Suprapubic skin (tissue), 4 donors: Measurements from ENCODE around the gene TMEM82.

ENCODE experiments used
- CTCF ChIP-seq, 2 donors: fragments of 200-600 bp in 1 of 2; fragments of 450-650 bp in 1 of 2; sonication (generic) in 1 of 2; IDR thresholded peaks; one replicate each; pipeline ENCODE4 v1.5.1; 2016 to 2019; ENCODE audit warnings: antibody characterized with exemption in 2 of 2, mild to moderate bottlenecking in 1 of 2, moderate library complexity in 1 of 2
- POLR2A ChIP-seq, 2 donors: fragments of 450-650 bp; IDR thresholded peaks; one replicate each; pipeline ENCODE4 v1.6.1; 2017; ENCODE audit warnings: antibody characterized with exemption in 2 of 2, mild to moderate bottlenecking in 2 of 2, moderate library complexity in 2 of 2
- POLR2AphosphoS5 ChIP-seq, 3 donors: sonication (generic); formaldehyde crosslinking; IDR thresholded peaks; one replicate each; pipeline ENCODE4 v1.6.1; 2017; ENCODE audit warnings: antibody characterized with exemption in 3 of 3

GRCh38 chr1:15739259-15739658, 3.0 kb upstream of the TMEM82 start:
- TF ChIP-seq CTCF (IDR thresholded peaks at IDR 0.05): no peak
- TF ChIP-seq POLR2AphosphoS5 (IDR thresholded peaks at IDR 0.05): no peak
- TF ChIP-seq POLR2A (IDR thresholded peaks at IDR 0.05): no peak
